ENCODE data around the gene FYN. TPM values are rescaled to one million over a fixed set of nuclear protein-coding genes. Genes with fewer than 3 reads are reported as not detected.

FYN gene
- total and polyA plus RNA-seq, 2 of the 8 experiments (the other 6 are each of a cell fraction or from before 2014, with no cell fraction given) = 46.8 to 97.2 TPM

DNA sequence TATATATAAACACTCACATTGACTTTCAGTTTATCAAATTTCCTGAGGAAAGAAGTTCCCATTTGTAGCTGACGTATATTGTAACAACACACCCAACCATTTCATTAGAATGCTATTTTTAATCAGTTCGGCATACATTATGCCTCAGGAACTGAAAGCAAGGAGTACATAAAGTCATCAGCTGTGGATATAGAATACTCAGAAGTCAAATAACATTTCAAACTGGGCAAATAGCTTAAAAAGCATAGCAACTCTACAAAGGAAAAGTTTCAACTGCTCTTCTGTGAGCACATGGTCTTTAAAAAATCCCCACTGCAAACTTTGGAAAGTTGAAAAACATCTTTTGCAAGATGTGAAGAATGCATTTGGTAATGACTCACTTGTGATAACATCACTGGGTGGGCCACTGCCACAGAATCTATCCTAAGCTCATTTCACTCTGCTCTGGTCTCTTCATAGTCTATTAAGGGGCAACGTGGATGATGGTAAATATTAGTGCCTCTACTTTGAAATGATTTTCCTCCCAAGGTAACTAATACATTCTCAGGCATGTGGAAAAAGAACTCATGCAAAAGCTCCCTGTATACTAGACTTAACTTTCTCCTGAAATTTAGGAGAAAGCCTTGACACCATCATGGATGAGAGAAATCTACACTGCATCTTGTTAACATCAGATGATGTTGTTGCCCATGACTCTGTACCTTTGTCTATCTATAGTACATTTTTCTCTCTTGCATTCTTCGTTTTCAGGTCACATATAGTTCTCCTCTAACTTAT is 49.2 kb downstream of the FYN start:
- no peak overlapping the region for H2BK20ac ChIP-seq (ENCODE audit: low read length)
- CTCF ChIA-PET (ENCODE audit: partially characterized antibody) = interaction anchor here (1.0 to 1.6 kb wide), 6 partner anchors 20 to 166 kb away, joined by 3 to 4 read pairs (median 3); no protein-coding TSS in a partner anchor

More for the DNA sequence above, 49.2 kb downstream of the FYN start:
- H2BK120ac ChIP-seq (replicated peaks; ENCODE audit: low read depth, low read length) = no peak overlapping the region
- no peak overlapping the region for H3K56ac ChIP-seq (replicated peaks; ENCODE audit: insufficient read length, low read depth, low read length)
- TF ChIP-seq ATF2 (IDR thresholded peaks at IDR 0.05; ENCODE audit: low read length) = no peak
- TF ChIP-seq CTBP2 (IDR thresholded peaks at IDR 0.05; ENCODE audit: borderline replicate concordance, insufficient read depth, insufficient read length, low read length) = no peak
- no peak overlapping the region for H2AK5ac ChIP-seq (ENCODE audit: low read depth, low read length)
- 91% methylated on average over 4 of the region's 4 CpGs; no CpG with 5 or more reads in 1 of the 2 experiments for WGBS, 2 experiments (ENCODE audit: extremely low coverage in 1 of 2, insufficient coverage in 1 of 2, insufficient read length in 1 of 2, insufficient replicate concordance in 2 of 2, low coverage in 1 of 2, low lambda C conversion rate in 2 of 2, missing lambda C conversion rate in 1 of 2)
- H3K36me3 ChIP-seq (ENCODE audit: control insufficient read depth in 2 of 4, insufficient read depth in 4 of 4, low read length in 3 of 4) = no peaks in the 10 kb centered on the region; a peak in 1 of 8 replicates
- no peak overlapping the region for H3K4me3 ChIP-seq (ENCODE audit: extremely low read depth in 1 of 4, insufficient read depth in 2 of 4, low read depth in 3 of 4, low read length in 4 of 4)
- peaks cover 5 to 9% of the 10 kb centered on the region in 2 experiments; a peak in 3 of 4 replicates for H3K9me3 ChIP-seq (ENCODE audit: insufficient read depth in 2 of 2, low read depth in 1 of 2, low read length in 1 of 2)
- no peaks in the 10 kb centered on the region for H3K23me2 ChIP-seq (ENCODE audit: low read depth, low read length)
- H2AFZ ChIP-seq (ENCODE audit: low read length) = no peak overlapping the region
- no peak overlapping the region for H3K18ac ChIP-seq (ENCODE audit: extremely low read depth, low read length)
- no peaks in the 10 kb centered on the region for H3K27me3 ChIP-seq (replicated peaks in 1 of 4; ENCODE audit: control insufficient read depth in 3 of 4, extremely low read depth in 1 of 4, insufficient read depth in 3 of 4, low read length in 3 of 4)
- no peak overlapping the region for H4K8ac ChIP-seq (ENCODE audit: extremely low read depth, insufficient read depth, low read length)
- H4K91ac ChIP-seq (replicated peaks; ENCODE audit: insufficient read length, low read length) = no peak overlapping the region
- peaks cover 0 to 1% of the 10 kb centered on the region in 2 experiments for H4K20me1 ChIP-seq (replicated peaks in 1 of 2; ENCODE audit: control insufficient read depth in 1 of 2, insufficient read depth in 2 of 2, low read length in 2 of 2)
- H3K23ac ChIP-seq (ENCODE audit: insufficient read length) = no peak overlapping the region
- H3K4ac ChIP-seq (replicated peaks; ENCODE audit: insufficient read length, low read depth, low read length) = no peak overlapping the region
- H3K4me1 ChIP-seq (replicated peaks in 1 of 4; ENCODE audit: control insufficient read depth in 3 of 4, insufficient read depth in 4 of 4, low read length in 3 of 4) = no peaks in the 10 kb centered on the region
- FAIRE-seq (no peak), DNase-seq (ENCODE audit: low read depth in 1 of 2, low spot score in 2 of 2) (no peak)
- H3K79me2 ChIP-seq (ENCODE audit: control insufficient read depth in 1 of 2, insufficient read depth in 2 of 2, low read length in 2 of 2) = peaks cover 4 to 7% of the 10 kb centered on the region in 2 experiments; a peak in 3 of 4 replicates
- POLR2A ChIA-PET (ENCODE audit: partially characterized antibody) = interaction anchor here (1.3 kb wide), 1 partner anchor 10 kb away, joined by 3 read pairs; no protein-coding TSS in a partner anchor
- no peak overlapping the region for H3K9ac ChIP-seq (replicated peaks in 1 of 4; ENCODE audit: extremely low read depth in 1 of 4, low read depth in 3 of 4, low read length in 3 of 4)
- no peak overlapping the region for H2BK5ac ChIP-seq (ENCODE audit: low read depth, low read length)
- H3K14ac ChIP-seq (ENCODE audit: insufficient read length) = no peak overlapping the region
- H3K27ac ChIP-seq (ENCODE audit: low read depth, low read length) = no peak overlapping the region
- H3K4me2 ChIP-seq (ENCODE audit: insufficient read depth in 1 of 2, low read depth in 2 of 2, low read length in 2 of 2) = no peak overlapping the region
- H2BK15ac ChIP-seq (ENCODE audit: low read length) = no peak overlapping the region
- H4K5ac ChIP-seq (ENCODE audit: insufficient read length, low read depth, low read length) = no peak overlapping the region
- H3K79me1 ChIP-seq (ENCODE audit: low read depth, low read length) = peaks cover 2% of the 10 kb centered on the region; the same call in 1 of the 2 replicates
- H2BK12ac ChIP-seq (ENCODE audit: low read depth, low read length) = no peak overlapping the region
